Natural killer cell treated with Interleukin-12 subunit alpha and Interleukin-12 subunit beta and Interleukin-15 and Interleukin-18, amount 100 ng/mL, for 72 hours (primary cell): ENCODE data around the gene ABHD11. TPM values are rescaled to one million over a fixed set of nuclear protein-coding genes. Genes with fewer than 3 reads are reported as not detected.
A peak's percentile ranks its signal among the peaks of the same experiment; 100 is the strongest.
"Not testable (repeated sequence)": the region's sequence is repeated elsewhere in the genome, so short reads cannot be mapped to it uniquely, and the experiment has no call there.

Source experiments
- ATAC-seq, 2 donors: fragments of 150-1000 bp; cut with Tn5 transposase in 1 of 2; sonication (Bioruptor Pico), chemical (Tn5 transposase) in 1 of 2; 2 replicates each; pipeline ENCODE4 v1.10.0; 2021
- DNase-seq: peaks from one replicate; pipeline ENCODE4 v3.0.0; 2022; ENCODE audit warnings: low spot score
- H3K27ac Mint-ChIP-seq, 2 donors: 1 replicate in 1 of 2; 2 replicates in 1 of 2; pipeline ENCODE4 v1.8.0; 2022; ENCODE audit warnings: mixed read lengths in 2 of 2, mild to moderate bottlenecking in 1 of 2, moderate library complexity in 1 of 2
- H3K27me3 Mint-ChIP-seq, 2 donors: 1 replicate in 1 of 2; 2 replicates in 1 of 2; pipeline ENCODE4 v1.8.0; 2022; ENCODE audit warnings: mixed read lengths in 2 of 2
- H3K36me3 Mint-ChIP-seq: one replicate; pipeline ENCODE4 v1.8.0; 2022; ENCODE audit warnings: mixed read lengths
- H3K4me1 Mint-ChIP-seq, 2 donors: 1 replicate in 1 of 2; 2 replicates in 1 of 2; pipeline ENCODE4 v1.8.0; 2022; ENCODE audit warnings: low read depth in 2 of 2, mixed read lengths in 2 of 2, mild to moderate bottlenecking in 1 of 2
- H3K4me3 Mint-ChIP-seq: one replicate; pipeline ENCODE4 v1.8.0; 2022; ENCODE audit warnings: mixed read lengths
- H3K9me3 Mint-ChIP-seq: 2 replicates; pipeline ENCODE4 v1.8.0; 2022; ENCODE audit warnings: mixed read lengths
- total RNA-seq, 2 donors: library from RNA; stranded (reverse); gene quantifications; one replicate each; pipeline ENCODE4 v1.2.3, GENCODE V29; 2022

ABHD11 gene, protein sequence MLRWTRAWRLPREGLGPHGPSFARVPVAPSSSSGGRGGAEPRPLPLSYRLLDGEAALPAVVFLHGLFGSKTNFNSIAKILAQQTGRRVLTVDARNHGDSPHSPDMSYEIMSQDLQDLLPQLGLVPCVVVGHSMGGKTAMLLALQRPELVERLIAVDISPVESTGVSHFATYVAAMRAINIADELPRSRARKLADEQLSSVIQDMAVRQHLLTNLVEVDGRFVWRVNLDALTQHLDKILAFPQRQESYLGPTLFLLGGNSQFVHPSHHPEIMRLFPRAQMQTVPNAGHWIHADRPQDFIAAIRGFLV
- 10 to 100 TPM; 16.9 to 24.2 TPM for total RNA-seq

DNA sequence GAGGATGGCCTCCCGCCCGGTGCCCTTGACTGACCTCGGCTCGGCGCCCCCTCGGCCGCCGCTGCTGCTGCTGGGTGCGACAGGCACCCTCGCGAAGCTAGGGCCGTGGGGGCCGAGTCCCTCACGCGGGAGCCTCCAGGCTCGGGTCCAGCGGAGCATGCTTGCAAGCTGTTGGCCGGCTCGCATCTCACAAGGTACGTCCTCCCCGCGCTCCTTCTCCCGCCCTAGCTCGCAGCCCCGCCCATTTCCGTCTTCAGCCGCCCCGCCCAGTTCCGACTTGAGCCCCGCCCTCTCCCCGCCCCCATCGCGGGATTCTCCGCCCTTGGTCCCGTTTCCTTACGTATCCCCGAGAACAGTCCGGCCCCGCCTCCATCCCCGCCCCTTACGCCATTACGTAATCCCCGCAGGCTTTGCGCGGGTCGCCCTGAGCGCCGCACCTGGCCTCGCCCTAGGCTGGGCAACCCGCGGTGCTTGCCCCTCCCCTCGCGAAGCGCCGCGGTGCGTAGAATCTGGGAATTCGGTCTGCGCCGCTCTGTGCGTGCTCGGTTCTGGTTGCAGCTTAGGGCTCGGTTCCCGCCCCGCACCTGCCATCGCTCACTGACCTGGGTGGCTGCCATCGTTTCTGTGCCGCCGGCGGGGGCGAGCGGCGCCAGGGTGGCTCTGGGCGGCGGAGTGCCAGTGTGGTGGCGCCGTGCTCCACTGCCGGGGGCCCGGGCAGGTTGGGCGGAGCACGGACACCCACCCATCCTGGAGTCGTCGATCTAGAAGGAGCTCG is at the start of gene ABHD11:
Gene ABHD11 (minus strand): TSS at position 191 of the 775 bp plus-strand sequence. CDS start 32 bp downstream, at position 159.
- peak; percentile 91 to 94 for ATAC-seq
- H3K36me3 Mint-ChIP-seq = no peaks in the 10 kb centered on the region
- peak within 1 kb of the TSS; percentile 90 for H3K4me3 Mint-ChIP-seq
- H3K27ac Mint-ChIP-seq = peak within 1 kb of the TSS; percentile 84 to 85
- no peaks in the 10 kb centered on the region for H3K27me3 Mint-ChIP-seq
- peaks cover 12 to 21% of the 10 kb centered on the region in 2 donors for H3K4me1 Mint-ChIP-seq
- H3K9me3 Mint-ChIP-seq = no peaks in the 10 kb centered on the region
- peak; percentile 97 for DNase-seq

DNA sequence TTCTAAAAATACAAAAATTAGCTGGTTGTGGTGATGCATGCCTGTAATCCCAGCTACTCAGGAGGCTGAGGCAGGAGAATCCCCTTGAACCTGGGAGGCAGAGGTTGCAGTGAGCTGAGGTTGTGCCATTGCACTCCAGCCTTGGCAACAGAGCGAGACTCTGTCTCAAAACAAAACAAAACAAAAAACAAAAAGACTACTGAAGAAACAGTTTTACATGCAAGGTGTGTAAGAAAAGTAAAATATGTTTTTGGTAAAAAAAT is 49.1 kb upstream of the ABHD11 start:
- not testable (repeated sequence) for H3K4me1 Mint-ChIP-seq, H3K36me3 Mint-ChIP-seq, H3K4me3 Mint-ChIP-seq, H3K27me3 Mint-ChIP-seq, DNase-seq, H3K27ac Mint-ChIP-seq, H3K9me3 Mint-ChIP-seq, ATAC-seq

DNA sequence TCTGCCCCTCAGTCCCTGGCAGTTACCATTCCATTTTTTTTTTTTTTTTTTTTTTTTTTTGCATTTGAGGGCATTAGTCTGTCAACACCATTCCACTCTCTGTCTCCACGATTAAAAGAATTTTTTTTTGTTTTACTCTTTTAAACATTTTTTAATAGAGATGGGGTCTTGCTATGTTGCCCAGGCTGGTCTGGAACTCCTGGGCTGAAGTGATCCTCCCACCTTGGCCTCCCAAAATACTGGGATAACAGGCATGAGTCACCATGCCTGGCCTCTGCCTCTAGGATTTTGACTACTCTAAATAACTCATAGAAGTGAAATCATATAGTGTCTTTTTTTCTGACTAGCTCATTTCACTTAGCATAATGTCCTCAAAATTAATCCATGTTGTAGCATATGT is 48.0 kb upstream of the ABHD11 start:
- Mint-ChIP-seq H3K4me1 (no peaks in the 10 kb centered on the region), H3K9me3 (no peaks in the 10 kb centered on the region), H3K4me3 (no peak overlapping the region), H3K36me3 (no peaks in the 10 kb centered on the region), H3K27me3 (peaks cover 0 to 3% of the 10 kb centered on the region in 2 donors), H3K27ac (no peak overlapping the region)
- DNase-seq = no peak
- no peak for ATAC-seq

DNA sequence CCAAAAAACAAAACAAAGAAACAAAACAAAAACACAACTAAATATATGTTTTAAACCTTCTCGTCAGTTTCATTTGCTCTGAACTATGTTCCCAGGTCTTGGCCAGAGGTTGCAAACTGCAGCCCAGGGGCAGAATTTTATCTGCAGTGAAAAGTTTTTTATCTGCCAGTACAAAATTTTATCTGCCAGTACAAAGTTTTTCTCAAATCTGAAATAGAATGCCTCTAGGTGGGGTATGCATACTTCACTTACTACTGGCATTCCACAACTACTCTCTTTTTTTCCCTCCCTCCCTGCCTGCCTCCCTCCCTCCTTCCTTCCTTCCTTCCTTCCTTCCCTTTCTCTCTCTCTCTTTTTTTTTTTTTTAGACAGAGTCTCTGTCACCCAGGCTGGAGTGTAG is 40.9 kb upstream of the ABHD11 start:
- Mint-ChIP-seq H3K27me3 (peaks cover 0 to 7% of the 10 kb centered on the region in 2 donors), H3K4me3 (no peak overlapping the region), H3K36me3 (no peaks in the 10 kb centered on the region), H3K27ac (no peak overlapping the region), H3K9me3 (no peaks in the 10 kb centered on the region), H3K4me1 (no peaks in the 10 kb centered on the region)
- DNase-seq (no peak), ATAC-seq (no peak)

DNA sequence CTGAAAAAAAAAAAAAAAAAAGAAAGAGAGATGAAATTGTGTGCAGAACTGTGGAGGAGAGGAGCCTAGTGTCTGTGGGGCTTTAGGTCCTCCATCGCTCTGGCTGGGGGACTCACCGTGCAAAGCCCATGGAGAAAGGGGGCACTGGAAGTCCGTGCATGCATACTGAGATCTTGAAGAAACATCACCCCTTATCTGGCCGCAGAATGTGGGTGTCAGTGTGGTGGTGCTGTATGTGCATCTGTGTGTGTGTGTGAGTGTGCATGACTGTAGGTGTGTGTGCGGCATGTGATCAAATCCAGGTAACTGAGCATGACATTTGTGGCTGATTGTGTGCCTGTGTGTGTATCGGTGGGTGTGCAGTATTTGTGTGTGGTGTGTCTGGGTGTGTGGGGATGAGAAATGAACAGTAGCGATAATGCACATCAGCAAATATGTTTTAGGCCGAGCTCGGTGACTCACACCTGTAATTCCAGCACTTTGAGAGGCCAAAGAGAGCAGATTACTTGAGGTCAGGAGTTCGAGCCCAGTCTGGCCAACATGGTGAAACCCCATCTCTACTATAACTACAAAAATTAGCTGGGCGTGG is 40.3 kb upstream of the ABHD11 start:
- peak in 1 of 2 donors; percentile 50 for ATAC-seq
- Mint-ChIP-seq H3K9me3 (no peaks in the 10 kb centered on the region), H3K4me3 (no peak overlapping the region), H3K36me3 (no peaks in the 10 kb centered on the region), H3K4me1 (no peaks in the 10 kb centered on the region), H3K27ac (no peak overlapping the region), H3K27me3 (peaks cover 0 to 6% of the 10 kb centered on the region in 2 donors)
- no peak for DNase-seq

DNA sequence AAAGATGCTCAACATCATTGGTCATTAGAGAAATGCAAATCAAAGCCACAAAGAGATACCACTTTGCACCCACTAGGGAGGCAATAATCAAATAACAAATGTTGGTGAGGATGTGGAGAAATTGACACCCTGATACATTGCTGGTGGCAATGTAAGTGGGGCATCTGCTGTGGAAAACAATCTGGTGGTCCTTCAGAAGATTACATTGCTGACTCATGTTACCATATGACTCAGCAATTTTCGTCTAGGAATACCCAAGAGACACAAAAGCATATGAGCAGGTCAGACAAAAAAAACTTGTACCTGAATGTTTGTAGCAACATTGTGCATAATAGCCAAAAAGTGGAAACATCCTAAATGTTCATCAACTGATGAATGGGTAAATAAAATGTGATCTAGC is 36.3 kb upstream of the ABHD11 start:
- Mint-ChIP-seq H3K36me3 (no peaks in the 10 kb centered on the region), H3K4me1 (no peaks in the 10 kb centered on the region), H3K9me3 (no peaks in the 10 kb centered on the region), H3K27ac (no peak overlapping the region), H3K4me3 (no peak overlapping the region), H3K27me3 (peaks cover 6 to 8% of the 10 kb centered on the region in 2 donors)
- ATAC-seq (no peak), DNase-seq (no peak)

DNA sequence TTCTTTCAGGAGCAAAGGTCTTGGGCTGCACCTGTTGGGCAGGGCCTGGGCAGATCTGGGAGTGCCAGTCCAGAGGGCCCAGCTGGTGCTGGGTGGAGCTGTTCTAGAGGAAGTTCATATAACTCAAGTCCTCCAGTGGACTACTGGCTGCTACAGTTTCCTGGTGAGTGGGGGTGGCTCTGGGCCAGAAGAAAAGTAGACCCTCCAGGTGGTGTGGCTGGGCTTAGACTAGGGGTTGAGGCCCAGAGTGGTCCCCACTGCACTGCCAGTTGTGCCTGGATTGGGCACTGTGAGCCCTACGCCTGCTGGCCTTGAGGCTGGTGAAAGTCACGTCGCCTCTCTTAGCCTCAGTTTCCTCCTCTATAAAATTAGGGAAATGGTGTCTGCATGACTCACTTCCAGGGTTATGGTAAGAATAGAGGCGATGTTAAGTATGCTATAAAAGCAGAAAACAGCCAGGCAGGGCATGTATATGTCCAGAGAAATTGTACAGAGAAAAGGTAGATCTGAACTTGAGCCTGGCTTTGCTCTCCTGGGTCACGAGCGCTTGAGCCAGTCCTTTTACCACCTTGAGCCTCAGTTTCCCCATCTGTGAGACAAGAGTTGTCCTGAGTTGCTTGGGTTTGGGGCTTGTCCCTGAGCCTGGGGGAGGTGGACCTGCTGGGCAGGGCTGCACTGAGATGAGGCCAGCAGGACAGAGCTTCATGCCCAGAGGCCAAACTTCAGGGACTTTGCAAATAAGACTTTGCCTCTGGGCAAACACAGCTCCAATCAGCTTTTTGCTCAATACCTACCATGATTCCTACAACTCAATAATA is 35.3 kb upstream of the ABHD11 start:
- no peaks in the 10 kb centered on the region for H3K4me1 Mint-ChIP-seq
- no peak overlapping the region for H3K27ac Mint-ChIP-seq
- H3K4me3 Mint-ChIP-seq = no peak overlapping the region
- ATAC-seq (no peak), DNase-seq (no peak)
- no peaks in the 10 kb centered on the region for H3K9me3 Mint-ChIP-seq
- no peaks in the 10 kb centered on the region for H3K36me3 Mint-ChIP-seq
- H3K27me3 Mint-ChIP-seq = peaks cover 5 to 8% of the 10 kb centered on the region in 2 donors

DNA sequence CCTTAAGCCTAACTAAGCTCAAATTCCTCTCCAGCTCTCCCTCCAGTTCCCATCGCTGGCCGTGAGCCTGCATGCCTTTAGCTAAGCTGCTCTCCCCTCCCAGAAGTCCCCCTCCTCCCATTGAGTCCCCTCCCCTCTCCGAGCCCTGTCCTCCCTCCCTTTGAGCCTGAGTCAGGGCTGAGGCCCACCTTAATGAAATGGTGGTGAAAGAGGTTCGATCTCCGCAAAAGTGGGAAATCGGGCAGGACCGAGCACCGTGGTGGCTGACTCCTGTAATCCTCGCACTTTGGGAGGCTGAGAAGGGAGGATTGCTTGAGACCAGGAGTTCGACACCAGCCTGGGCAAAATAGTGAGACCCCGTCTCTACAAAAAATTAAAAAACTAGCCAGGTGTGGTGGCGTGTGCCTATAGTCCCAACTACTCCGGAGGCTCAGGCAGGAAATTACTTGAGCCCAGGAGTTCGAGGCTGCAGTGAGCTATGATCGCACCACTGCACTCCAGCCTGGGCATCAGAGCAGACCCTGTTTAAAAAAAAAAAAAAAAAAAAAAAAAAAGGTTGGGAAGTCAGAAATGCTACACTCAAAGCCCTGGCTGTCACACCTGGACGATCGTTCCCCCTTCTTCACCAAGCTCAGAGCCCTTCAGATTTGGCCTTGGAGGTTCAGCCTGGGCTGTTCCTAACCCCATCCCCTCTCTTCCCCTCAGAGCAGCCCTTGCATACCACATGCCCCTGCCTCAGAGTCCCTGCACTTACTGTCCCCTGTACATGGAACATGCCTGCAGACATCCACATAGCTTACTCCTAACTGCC is 32.5 kb upstream of the ABHD11 start:
- no peak for ATAC-seq
- Mint-ChIP-seq H3K36me3 (no peaks in the 10 kb centered on the region), H3K9me3 (no peaks in the 10 kb centered on the region), H3K27me3 (peaks cover 14 to 15% of the 10 kb centered on the region in 2 donors), H3K27ac (no peak overlapping the region), H3K4me3 (no peak overlapping the region), H3K4me1 (no peaks in the 10 kb centered on the region)
- no peak for DNase-seq

DNA sequence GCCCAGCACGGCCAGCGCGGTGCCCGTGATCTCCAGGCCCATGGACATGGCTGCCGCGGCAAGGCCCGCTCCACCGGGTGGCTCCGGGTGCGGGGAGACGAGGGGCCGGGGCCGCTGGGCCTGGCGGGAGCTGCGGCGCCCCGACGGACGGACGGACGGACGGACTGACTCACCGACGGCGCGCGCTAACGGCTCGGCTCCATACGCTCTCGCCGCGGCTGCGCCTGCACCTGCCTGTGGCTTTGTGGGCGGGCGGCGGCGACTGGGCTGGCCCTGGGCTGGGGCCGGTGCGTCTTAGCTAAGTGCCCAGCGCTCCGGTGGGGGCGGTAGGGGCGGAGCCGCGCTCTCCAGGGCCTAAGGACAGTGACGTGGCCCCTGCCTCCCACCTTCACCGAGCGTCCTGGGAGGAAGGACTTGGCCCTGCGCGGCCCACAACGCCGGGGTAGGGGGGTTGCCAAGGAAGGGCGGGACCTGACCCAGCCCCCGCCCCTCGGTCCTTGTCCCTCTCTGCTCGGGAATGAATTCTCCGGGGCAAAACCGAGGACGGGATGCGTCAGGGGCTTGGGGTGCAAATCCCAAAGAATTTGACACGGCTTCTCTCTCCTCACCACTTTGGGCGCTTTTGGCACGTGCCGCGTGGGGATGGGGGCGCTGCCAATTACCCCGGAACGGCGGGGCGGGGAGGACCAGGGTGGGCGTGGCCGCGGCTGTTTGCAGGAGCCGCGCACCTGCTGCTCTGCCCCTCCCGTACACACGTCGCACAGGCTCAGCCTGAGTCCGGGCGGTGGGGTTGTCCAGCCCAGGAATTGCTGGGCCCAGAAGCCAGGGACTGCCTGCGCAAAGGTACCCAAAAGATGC is 31.6 kb upstream of the ABHD11 start, which contains the start of gene CLDN3:
Gene CLDN3 (minus strand): TSS at position 269 of the 858 bp plus-strand sequence. CDS start 221 bp downstream, at position 48.
- DNase-seq (no peak), ATAC-seq (no peak)
- H3K36me3 Mint-ChIP-seq = no peaks in the 10 kb centered on the region
- H3K27ac Mint-ChIP-seq = no peak within 1 kb of the TSS
- H3K4me3 Mint-ChIP-seq = no peak within 1 kb of the TSS
- no peaks in the 10 kb centered on the region for H3K4me1 Mint-ChIP-seq
- H3K9me3 Mint-ChIP-seq = no peaks in the 10 kb centered on the region
- H3K27me3 Mint-ChIP-seq = peaks cover 14 to 15% of the 10 kb centered on the region in 2 donors

DNA sequence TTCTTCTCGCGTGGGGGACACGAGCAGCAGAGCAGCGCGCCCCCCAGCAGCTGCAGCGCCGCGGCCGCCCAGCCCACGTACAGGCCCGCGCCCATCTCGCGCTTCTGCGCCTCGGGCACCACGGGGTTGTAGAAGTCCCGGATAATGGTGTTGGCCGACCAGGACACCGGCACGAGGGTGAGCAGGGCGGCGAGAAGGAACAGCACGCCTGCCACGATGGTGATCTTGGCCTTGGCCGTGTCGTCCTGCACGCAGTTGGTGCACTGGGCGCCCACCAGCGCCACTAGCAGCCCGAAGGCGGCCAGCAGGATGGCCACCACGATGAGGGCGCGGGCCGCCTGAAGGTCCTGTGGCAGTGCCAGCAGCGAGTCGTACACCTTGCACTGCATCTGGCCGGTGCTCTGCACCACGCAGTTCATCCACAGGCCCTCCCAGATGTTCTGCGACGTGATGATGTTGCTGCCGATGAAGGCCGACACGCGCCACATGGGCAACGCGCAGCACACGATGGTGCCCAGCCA is 30.9 kb upstream of the ABHD11 start:
- DNase-seq (no peak), ATAC-seq (no peak)
- Mint-ChIP-seq H3K36me3 (no peaks in the 10 kb centered on the region), H3K4me3 (no peak overlapping the region), H3K9me3 (no peaks in the 10 kb centered on the region), H3K27ac (no peak overlapping the region), H3K4me1 (no peaks in the 10 kb centered on the region), H3K27me3 (peaks cover 14 to 15% of the 10 kb centered on the region in 2 donors)

DNA sequence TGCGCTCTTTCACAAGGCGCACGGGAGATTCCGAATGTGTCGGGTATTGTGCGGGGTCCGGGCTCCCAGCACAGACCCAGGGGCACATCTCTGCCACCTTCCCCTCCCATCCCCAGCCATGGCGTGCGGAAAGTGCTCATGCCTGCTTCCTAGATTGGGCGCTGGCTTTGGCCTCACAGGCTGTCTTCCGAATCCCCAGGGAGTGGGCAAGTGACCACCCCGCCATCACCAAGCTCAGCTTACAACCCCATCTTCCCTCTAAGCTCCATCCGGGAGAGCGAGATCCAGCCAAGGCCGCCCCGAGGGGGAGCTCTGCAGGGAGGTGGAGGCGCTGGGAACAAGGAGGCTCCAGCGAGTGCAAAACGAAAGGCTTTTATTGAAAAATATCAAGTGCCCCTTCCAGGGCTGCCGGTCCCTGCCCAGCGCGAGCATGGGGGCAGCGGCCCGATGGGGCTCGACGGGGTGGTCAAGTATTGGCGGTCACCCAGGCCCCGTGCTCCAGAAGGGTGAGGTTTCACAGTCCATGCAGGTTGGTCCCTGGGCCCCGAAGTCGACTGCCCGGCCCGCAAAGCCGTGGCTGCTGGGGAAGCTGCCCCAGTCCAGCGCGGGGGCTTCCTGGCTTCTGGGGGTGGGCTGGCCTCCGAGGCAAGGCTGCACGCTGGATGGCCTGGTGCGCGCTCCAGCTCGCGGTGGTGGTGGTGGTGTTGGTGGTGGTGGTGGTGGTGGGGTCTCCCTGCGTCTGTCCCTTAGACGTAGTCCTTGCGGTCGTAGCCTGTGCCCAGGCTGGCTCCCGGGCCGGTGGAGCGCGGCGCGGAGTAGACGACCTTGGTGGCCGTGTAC is 30.3 kb upstream of the ABHD11 start:
- H3K27me3 Mint-ChIP-seq = peaks cover 14 to 15% of the 10 kb centered on the region in 2 donors
- H3K9me3 Mint-ChIP-seq = no peaks in the 10 kb centered on the region
- no peak overlapping the region for H3K4me3 Mint-ChIP-seq
- no peak for ATAC-seq
- no peak overlapping the region for H3K27ac Mint-ChIP-seq
- no peaks in the 10 kb centered on the region for H3K4me1 Mint-ChIP-seq
- DNase-seq = no peak
- H3K36me3 Mint-ChIP-seq = no peaks in the 10 kb centered on the region
